ENCODE measurements around the gene TMEM106C.

Gene TMEM106C

GRCh38 chr12:47999816-48000215 is 36.4 kb downstream of the TMEM106C start:
- no peak for DNase-seq

- DNase-seq, result peak; percentile 19 to 22
Measured at GRCh38 chr12:48000878-48001504, 37.6 kb downstream of the TMEM106C start.

DNA sequence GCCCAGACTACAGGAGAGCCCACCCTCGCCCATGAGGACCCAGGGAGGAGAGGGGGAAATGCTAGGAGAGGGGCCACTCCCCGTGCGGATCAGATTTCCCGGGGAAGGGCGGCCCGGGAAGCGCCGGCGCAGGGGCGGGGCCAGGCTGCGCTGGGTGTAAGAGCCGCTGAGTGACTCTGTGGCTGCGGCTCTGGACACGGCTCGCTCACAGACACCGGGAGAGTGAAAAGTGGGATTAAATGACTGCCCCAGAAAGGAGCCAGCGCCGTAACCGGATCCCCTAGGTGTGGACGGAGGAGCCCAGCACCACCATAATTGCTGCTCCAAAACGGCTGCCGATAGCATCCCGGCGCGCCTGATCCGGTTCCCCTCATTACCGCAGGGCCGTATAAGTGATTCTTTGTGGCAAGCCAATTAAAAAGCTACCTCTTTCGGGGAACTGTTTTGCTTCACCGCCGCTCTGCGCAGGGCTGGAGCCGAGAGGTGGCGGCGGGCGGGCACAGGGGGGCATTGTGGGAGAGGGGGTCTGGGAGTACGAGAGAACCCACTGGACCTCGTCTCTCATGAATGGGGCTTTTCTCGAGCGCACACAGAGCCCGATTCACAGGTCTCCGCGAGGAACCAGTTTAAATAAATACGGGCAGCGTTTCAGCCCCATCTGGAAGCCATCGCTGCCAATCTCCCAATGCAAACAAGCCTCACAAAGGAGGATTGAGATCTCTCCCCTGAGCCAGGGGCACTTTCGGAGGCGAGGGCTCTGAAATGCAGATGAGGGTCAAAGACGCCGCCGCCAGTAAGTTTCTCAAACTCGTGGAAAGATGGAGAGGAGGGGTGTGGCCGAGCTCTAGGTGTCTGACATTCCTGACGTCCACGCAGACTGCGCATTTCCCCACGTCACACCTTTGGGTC is 38.4 kb downstream of the TMEM106C start:
- DNase-seq, result no peak

DNA sequence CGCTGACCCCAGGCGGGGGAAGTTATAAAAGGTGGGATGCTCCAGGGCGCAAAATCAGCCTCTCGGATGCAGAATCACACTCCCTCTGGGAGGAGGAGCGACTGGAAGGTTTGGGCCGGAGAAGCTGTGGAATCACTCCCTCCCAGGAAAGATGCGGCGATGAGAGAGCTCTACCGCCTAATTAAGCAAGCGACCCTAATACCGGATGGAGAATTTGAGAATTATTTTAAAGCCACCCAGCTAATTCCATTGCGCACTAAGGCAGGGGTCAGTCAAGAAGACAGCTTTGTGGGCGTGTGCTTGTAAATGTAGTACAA is 39.0 kb downstream of the TMEM106C start:
- no peak for DNase-seq

DNA sequence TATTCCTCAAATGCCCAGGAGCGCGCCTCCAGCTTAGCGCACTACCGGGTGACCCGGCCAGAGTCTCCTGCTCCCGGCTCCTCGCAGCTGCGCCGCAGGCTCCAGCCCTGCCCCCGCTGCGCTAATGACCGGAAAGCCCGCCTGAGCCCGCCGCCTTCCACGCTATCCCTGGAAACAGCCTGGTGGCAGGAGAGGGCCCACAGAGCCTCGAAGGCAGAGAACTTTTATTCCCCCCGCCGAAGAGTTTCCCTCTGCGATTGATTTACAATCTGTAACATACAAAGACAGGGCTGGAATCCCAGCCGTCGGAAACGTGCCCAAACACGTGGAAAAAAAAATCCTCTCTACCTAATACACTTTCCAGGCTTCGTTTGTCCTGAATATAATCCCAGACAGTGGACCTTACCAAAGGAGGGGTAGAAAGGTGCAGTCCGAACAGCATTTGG is 39.4 kb downstream of the TMEM106C start:
- no peak for DNase-seq

DNA sequence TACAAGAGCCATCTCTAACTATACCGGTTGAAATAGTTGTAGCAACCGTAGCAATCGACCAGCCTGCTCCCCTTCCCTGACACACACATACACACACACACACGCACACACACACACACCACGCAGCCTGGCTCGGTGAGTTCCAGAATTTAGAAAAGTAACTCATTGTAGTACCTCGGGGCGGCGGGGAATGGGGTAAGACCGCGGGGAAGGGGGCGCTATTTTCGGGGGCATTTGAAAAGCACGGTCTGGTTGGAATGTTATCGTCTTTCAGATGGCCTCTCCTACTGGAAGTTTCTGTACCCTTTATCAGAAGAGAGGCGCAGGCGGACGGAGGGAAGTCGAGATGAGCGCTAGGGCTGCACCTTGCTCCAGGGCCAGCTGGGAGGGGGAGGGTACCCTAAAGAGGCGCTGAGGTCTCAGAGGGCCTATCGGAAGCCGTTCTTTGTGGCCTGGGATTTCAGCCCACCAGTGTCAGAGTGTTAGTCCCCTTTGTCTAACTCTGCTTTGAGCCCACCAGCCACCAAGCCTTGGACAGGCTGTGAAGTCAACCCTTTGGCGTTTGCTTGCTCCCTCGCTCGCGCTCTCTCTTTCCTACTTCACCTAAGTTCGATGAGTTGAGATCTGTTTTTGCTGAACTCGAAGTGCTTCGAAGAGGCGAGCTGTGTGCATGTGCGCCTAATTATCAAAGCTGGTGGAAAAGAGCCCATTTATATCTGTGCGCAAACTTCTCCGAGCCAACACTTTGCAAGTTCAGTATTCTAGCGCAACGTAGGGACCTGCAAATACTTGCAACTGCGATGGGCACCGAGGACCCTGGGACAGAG is 40.0 kb downstream of the TMEM106C start:
- DNase-seq, result no peak

DNA sequence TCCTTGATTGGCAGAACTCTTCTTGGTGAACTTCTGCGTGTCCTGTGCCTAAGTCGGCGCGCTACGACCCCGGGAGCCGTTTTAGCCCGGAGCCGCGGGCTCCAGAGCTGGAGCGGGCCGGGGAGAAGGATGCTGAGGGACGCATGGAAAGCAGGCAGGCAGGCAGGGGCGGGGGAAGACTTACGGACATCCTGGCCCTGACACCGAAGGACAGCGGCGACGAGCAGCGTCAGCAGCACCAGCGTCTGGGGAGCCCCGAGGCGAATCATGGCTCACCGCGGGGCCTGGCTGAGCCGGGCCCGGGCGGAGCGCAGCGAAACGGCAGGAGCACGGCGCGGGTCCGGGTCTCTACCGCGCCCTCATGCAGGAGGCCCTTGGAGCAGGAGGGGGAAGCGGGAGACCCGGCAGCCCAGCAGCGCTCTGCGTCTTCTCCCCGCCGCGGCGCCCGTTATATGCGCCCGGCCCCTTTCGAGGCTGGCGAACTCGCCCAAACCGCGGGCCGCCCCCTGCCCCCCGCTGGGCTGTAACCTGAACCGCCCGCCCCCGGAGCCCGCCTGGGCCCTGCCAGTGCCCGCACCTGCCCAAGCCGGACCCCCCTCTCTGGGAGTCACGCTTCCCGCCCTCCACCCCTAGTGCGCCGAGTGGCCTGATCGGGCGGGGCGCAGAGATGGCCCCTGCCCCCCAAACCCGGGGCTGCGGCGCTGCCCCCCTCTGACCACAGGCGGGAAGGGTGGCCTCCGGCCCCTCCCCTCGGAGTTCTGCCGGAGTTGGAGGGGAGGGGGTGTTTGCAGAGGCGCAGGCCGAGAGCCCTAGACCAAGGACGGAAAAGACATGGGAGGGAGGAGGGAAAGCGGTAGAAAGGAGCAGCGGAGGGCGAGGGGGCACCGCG is 40.9 kb downstream of the TMEM106C start, which contains the start of gene COL2A1:
COL2A1 (minus strand) TSS at position 424 of the 889 bp plus-strand sequence; CDS start at position 269, 155 bp downstream.
- DNase-seq, result no peak

DNA sequence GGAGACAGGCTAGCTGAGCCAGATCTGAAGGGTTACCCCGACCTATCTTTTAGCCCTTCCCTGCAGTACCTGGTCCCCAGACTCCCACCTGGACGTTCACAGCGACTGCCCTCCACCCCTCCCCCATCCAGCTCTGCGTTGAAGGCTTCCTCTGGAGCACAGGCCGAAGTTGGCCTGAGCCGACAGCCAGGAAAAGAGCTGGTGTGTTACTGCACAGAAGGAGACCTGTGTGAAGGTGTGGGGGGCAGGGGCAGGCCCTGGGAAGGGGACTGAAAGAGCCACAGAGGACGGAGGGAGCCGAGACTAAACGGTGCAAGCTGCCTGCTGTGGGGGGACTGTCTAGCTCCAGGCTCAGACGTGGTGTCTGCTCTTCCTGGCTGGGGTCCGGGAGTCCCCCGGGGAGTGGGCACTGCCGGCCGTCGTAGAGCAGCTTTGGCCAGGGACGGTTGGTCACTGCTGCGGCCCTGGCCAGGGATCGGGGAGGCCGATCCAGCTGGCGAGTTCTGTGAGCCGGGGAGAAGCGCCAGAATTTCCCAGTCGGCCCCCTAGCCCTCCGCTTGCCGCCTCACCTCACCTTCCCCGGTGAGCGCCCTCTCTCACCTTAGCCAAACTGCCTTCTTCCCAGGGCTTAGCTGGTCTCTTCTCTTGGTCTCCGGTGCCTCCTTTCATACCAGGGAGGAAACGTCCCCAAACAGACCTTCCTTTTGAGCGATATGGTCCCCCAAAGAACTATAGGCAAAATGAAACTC is 41.8 kb downstream of the TMEM106C start:
- DNase-seq, result no peak

DNA sequence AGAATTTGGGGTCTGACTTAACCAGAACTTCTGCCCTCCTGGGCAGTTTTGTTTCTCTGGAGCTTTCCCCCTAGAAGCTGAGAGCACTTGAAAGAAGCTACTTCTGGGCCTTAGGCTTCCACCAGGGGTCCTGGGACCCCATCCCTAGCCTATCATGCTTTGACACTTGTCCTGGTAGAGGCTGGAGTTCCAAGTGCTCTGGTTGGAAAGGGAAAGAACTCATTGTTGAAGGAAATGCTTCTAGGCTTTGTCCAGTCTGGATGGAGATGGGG is 42.3 kb downstream of the TMEM106C start:
- no peak for DNase-seq

- no peak for DNase-seq
Measured at GRCh38 chr12:48007206-48007605, 43.8 kb downstream of the TMEM106C start.

DNA sequence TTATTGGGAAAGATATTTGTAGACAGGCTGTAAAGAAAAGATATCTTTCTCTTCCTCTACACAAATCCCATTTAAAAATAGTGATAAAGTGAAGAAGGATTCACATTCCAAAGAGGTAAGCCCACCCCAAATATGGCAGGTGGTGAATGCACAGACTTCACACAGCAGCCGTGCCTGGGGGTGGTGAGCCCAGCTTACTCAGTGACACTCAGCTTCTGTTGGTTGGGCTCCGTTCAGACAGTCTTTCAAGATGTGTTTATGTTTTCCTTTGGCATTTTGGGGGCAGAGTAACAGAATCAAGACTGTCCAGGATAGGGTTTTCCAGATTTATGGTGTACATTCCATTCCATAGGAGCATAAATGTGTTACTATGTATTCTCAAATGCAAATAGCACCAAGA is 45.0 kb downstream of the TMEM106C start:
- no peak for DNase-seq

DNA sequence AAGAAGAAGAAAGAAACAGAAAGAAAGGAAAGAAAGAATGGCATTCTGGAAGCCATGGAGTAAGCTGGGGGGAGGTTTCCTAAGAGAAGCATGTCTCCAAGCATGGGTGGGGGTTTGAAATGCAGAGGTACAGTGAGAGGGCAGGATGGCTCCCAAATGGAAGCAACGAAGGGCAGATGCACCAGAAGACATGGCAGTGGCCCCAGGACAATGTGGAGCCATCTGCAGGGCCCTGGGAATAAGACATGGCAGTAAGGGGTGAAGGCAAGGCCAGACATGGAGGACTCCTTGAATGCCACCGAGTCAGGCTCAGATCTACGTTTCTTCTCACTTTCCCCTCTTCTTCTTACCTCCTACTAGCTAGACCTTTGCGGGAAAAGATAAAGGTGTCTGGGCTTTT is 45.6 kb downstream of the TMEM106C start:
- DNase-seq, result no peak

DNA sequence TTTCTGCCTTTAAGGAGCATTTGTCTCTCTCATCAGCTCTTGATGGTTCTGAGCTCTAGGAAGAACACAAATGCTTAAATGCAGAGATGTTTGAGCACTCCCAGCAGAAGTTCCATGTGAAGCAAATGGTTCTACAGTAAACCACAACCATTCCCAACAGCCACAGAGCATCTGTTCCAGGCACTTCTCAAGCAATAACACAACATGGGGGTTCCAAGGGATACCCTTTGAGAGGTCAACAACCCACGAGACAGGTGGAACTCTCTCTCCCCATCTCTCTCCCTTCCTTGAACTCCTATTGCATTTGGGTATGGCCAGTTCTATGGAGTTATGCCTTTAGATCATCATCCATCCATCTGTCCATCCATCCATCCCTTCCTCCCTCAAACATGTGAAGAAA is 46.1 kb downstream of the TMEM106C start:
- no peak for DNase-seq

DNA sequence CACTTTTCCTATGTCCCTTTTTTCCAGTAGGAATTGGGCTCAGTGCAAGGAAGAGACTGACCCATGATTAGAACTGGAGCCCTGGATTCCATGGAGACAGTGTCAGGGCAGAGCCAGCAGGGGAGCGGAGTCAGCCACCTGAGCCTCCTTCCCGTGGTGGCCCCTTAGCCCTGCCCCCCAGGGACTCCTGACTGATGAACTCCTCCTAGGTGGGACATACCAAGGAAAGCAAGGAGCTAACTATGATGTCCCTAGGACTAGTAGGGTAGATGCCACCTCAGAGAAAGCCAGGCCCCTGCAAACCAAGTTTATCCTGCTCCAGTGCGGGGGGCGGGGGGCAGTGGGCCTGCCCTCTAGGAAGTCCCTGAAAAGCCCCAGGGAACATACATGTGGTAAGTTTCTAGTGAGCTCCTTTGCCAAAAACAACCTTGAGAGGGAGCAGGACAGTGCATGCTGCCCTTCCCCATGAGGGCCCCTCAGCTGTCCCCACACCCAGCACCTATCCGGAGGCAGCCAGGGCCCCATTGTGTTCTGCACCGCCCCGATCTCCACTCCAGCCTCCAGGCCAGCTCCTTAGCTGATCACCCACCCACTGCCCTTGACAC is 47.1 kb downstream of the TMEM106C start:
- DNase-seq, result no peak

DNA sequence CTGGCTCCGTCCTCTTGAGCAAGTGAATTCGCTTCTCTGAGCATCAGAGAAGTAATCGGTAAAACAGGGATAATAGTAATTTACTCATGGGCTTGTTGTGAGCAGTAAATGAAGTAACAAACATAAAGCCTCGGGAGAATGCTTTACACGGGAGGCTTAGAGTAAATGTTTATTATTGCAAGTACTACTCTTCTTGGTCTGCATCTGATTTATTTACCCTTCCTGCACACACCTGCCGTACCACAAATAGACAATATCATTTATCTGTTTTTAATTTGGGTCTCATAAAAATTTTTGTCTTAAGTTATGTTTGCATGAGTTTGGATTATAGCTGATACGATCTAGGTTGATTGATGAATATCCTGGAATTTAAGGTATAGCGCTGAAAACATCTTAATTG is 48.7 kb downstream of the TMEM106C start:
- no peak for DNase-seq

GRCh38 chr12:48013287-48013686 is 49.9 kb downstream of the TMEM106C start:
- no peak for DNase-seq

DNA sequence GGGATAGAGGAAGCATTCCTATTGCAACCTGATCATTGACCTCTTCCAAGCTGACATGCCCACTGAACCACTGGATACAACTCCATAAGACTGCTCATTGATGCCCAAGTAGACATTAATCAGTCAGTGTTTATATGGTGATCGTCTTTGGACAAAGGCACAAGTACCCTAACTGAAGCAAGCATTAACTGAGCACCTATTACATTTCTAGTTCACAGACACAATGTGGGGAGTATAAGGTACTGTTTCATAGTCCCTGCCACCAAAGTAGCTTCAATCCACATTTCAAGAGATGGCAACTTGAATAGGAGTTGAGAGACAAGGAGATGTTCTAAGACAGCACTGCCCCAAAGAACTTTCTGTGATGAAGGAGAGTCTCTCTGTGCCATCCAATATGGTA is 51.7 kb downstream of the TMEM106C start:
- no peak for DNase-seq

- no peak for DNase-seq
Measured at GRCh38 chr12:48015954-48016353, 52.6 kb downstream of the TMEM106C start.

- DNase-seq, result no peak
Measured at GRCh38 chr12:48016373-48017020, 53.1 kb downstream of the TMEM106C start.

DNA sequence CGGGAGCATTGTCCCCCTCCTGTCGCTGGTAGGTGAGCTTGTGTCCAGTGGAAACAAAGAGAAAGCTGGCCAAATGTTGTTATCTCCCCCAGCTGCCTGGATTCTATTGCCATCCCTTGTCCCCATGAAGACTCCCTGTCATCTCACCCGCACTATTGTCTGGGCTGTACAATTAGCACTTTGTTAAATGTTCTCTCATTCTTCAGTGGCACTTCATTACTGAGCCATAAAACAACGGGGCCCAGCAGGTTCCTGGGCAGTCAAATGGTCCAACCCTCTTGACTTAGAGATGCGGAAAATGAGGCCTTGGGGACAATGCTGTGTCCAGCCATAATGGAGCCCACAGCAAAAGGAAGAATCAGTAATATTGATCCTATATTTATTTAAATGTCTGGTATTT is 54.1 kb downstream of the TMEM106C start:
- DNase-seq, result no peak
